Liver (tissue), 9 donors: ENCODE measurements around the gene LILRA1. TPM values are rescaled to one million over a fixed set of nuclear protein-coding genes. Genes with fewer than 3 reads are reported as not detected.

Source experiments
- DNase-seq: peaks from one replicate; pipeline ENCODE4 v3.0.0-alpha.2; 2017; ENCODE audit warnings: low spot score
- H3K27ac ChIP-seq, 2 donors: one replicate each; pipeline ENCODE4 v1.7.0; 2013; ENCODE audit warnings: inconsistent platforms in 2 of 2, low read length in 2 of 2, control low read depth in 1 of 2, low read depth in 1 of 2, mild to moderate bottlenecking in 1 of 2
- H3K27me3 ChIP-seq, 4 donors: one replicate each; pipeline versions ENCODE4 v1.6.1 to v1.7.0; 2013; ENCODE audit warnings: low read length in 3 of 4, inconsistent platforms in 1 of 4, mild to moderate bottlenecking in 1 of 4, moderate library complexity in 1 of 4; ENCODE audit not compliant: control insufficient read depth in 4 of 4, insufficient read depth in 4 of 4
- H3K36me3 ChIP-seq, 4 donors: one replicate each; pipeline versions ENCODE4 v1.6.1 to v1.7.0; 2013; ENCODE audit warnings: low read length in 3 of 4, mild to moderate bottlenecking in 3 of 4, low read depth in 1 of 4, moderate library complexity in 1 of 4; ENCODE audit not compliant: control insufficient read depth in 4 of 4, insufficient read depth in 3 of 4
- H3K4me1 ChIP-seq, 4 donors: one replicate each; pipeline versions ENCODE4 v1.6.1 to v1.7.0; 2013; ENCODE audit warnings: low read length in 3 of 4, mild to moderate bottlenecking in 3 of 4, moderate library complexity in 1 of 4; ENCODE audit not compliant: control insufficient read depth in 4 of 4, insufficient read depth in 4 of 4
- H3K4me3 ChIP-seq, 3 donors: one replicate each; pipeline versions ENCODE4 v1.6.1 to v1.7.0; 2013; ENCODE audit warnings: low read length in 3 of 3, control low read depth in 1 of 3, low read depth in 1 of 3, mild to moderate bottlenecking in 1 of 3
- H3K9ac ChIP-seq, 2 donors: one replicate each; pipeline ENCODE4 v1.7.0; 2013; ENCODE audit warnings: low read length in 2 of 2, mild to moderate bottlenecking in 2 of 2, moderate library complexity in 2 of 2, control low read depth in 1 of 2, low read depth in 1 of 2
- H3K9me3 ChIP-seq, 4 donors: one replicate each; pipeline versions ENCODE4 v1.6.1 to v1.7.0; 2013; ENCODE audit warnings: low read length in 3 of 4; ENCODE audit not compliant: control insufficient read depth in 4 of 4
- FOXA2 ChIP-seq: IDR thresholded peaks from 2 replicates; pipeline ENCODE4 v1.6.1; 2016; ENCODE audit warnings: antibody characterized with exemption
- GABPA ChIP-seq, 2 donors: IDR thresholded peaks in 1 of 2; conservative IDR thresholded peaks in 1 of 2; 2 replicates each; pipeline ENCODE4 v1.6.1; 2016; ENCODE audit warnings: antibody characterized with exemption in 2 of 2, mild to moderate bottlenecking in 1 of 2, moderate library complexity in 1 of 2
- HNF4G ChIP-seq: IDR thresholded peaks from 2 replicates; pipeline ENCODE4 v1.6.1; 2016; ENCODE audit warnings: antibody characterized with exemption
- RAD21 ChIP-seq, 2 donors: IDR thresholded peaks; 2 replicates each; pipeline ENCODE4 v1.6.1; 2016; ENCODE audit warnings: antibody characterized with exemption in 2 of 2, mild to moderate bottlenecking in 2 of 2
- RXRA ChIP-seq, 2 donors: IDR thresholded peaks; 2 replicates each; pipeline ENCODE4 v1.6.1; 2017 to 2018; ENCODE audit warnings: antibody characterized with exemption in 2 of 2, mild to moderate bottlenecking in 1 of 2
- SP1 ChIP-seq: IDR thresholded peaks from 2 replicates; pipeline ENCODE4 v1.6.1; 2018; ENCODE audit warnings: antibody characterized with exemption, mild to moderate bottlenecking
- TAF1 ChIP-seq: conservative IDR thresholded peaks from 2 replicates; pipeline ENCODE4 v1.6.1; 2016; ENCODE audit warnings: antibody characterized with exemption, mild to moderate bottlenecking
- YY1 ChIP-seq: IDR thresholded peaks from 2 replicates; pipeline ENCODE4 v1.6.1; 2016; ENCODE audit warnings: antibody characterized with exemption, mild to moderate bottlenecking
- WGBS: extraction: QIAGEN DNeasy Blood & Tissue Kit; methylation state at CpG from one replicate; pipeline ENCODE4 v1.1.7; 2013; 5-methylcytosine and 5-hydroxymethylcytosine counted together
- polyA plus RNA-seq, 2 donors: library from polyadenylated mRNA; stranded (reverse) in 1 of 2; unstranded in 1 of 2; fragments of 200-250 nt in 1 of 2; fragments of >200 nt in 1 of 2; fragmentation: Nextera tagmentation in 1 of 2; extraction: Ambion mirVana in 1 of 2; gene quantifications; one replicate each; pipeline versions ENCODE4 v1.2.1 to v1.2.3, GENCODE V29; 2013 to 2015
- total RNA-seq, 2 donors: library from RNA; depleted of rRNA; stranded (reverse); fragments of >200 nt; gene quantifications; one replicate each; pipeline ENCODE4 v1.2.3, GENCODE V29; 2014
- TF ChIP-seq, protein P1 (sequence below): IDR thresholded peaks from 2 replicates; pipeline ENCODE4 v1.6.1; 2016; ENCODE audit warnings: antibody characterized with exemption
- TF ChIP-seq, protein P2 (sequence below): IDR thresholded peaks from 2 replicates; pipeline ENCODE4 v1.6.1; 2016; ENCODE audit warnings: antibody characterized with exemption
- TF ChIP-seq, protein P3 (sequence below): IDR thresholded peaks from 2 replicates; pipeline ENCODE4 v1.6.1; 2016; ENCODE audit warnings: antibody characterized with exemption
- TF ChIP-seq, protein P4 (sequence below): IDR thresholded peaks from 2 replicates; pipeline ENCODE4 v1.6.1; 2016; ENCODE audit warnings: antibody characterized with exemption, mild to moderate bottlenecking
- donor health status: healthy.
- donor health status: healthy.
- donor health status: healthy.
- donor health status: healthy.
- donor health status: healthy.

Gene LILRA1
- total and polyA plus RNA-seq, 4 donors = 0.43 to 2.1 (median 1.2) TPM

DNA sequence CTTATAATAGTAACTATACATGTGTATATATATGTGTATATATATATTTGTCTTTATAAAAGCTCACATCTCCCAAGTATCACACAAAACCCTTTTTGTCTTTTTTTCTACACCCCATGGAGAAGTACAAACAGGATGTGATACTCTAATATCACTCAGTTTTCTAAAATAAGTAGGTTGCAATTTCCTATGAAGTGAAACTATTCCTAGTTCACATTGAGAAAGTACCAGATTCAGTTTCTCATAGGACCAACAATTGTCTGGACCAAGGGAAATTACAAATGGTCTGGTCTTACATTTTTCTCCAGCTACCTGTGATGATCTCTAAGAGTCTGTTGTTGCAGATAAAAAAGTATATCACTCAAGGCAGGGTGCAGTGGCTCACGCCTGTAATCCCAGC, 19.0 kb downstream of the LILRA1 start:
- no peak overlapping the region for H3K9ac ChIP-seq
- H3K27me3 ChIP-seq = no peaks in the 10 kb centered on the region
- no peak overlapping the region for H3K4me3 ChIP-seq
- H3K36me3 ChIP-seq = no peaks in the 10 kb centered on the region
- H3K4me1 ChIP-seq = no peaks in the 10 kb centered on the region
- 77% methylated on average over 1 of the region's 1 CpG for WGBS
- no peak for TF ChIP-seq RAD21 (IDR thresholded peaks at IDR 0.05)
- no peak for TF ChIP-seq SP1
- no peak overlapping the region for H3K27ac ChIP-seq
- H3K9me3 ChIP-seq = peaks cover 0 to 5% (median 0%) of the 10 kb centered on the region in 4 donors
- DNase-seq = no peak

DNA sequence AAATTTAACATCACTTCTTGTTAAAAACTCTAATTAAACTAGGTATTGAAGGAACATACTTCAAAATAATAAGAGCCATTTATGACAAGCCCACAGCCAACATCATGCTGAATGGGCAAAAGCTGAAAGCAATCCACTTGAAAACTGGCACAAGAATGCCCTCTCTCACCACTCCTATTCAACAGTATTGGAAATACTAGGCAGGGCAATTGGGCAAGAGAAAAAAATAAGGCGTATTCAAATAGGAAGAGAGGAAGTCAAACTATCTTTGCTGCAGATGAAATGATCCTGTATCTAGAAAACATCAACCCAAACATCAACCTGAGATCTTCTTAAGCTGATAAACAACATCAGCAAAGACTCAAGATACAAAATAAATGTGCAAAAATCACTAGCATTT, 21.3 kb downstream of the LILRA1 start:
- Histone ChIP-seq H3K4me1 (no peaks in the 10 kb centered on the region), H3K4me3 (no peak overlapping the region), H3K27me3 (no peaks in the 10 kb centered on the region), H3K27ac (no peak overlapping the region), H3K9me3 (peaks cover 0 to 5% (median 0%) of the 10 kb centered on the region in 4 donors), H3K36me3 (no peaks in the 10 kb centered on the region), H3K9ac (no peak overlapping the region)
- TF ChIP-seq, protein P1, sequence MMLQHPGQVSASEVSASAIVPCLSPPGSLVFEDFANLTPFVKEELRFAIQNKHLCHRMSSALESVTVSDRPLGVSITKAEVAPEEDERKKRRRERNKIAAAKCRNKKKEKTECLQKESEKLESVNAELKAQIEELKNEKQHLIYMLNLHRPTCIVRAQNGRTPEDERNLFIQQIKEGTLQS = no peak
- TF ChIP-seq RAD21 (IDR thresholded peaks at IDR 0.05) = no peak
- TF ChIP-seq, protein P2, sequence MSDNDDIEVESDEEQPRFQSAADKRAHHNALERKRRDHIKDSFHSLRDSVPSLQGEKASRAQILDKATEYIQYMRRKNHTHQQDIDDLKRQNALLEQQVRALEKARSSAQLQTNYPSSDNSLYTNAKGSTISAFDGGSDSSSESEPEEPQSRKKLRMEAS = no peak
- 84% methylated on average over 1 of the region's 1 CpG for WGBS
- DNase-seq = no peak

DNA sequence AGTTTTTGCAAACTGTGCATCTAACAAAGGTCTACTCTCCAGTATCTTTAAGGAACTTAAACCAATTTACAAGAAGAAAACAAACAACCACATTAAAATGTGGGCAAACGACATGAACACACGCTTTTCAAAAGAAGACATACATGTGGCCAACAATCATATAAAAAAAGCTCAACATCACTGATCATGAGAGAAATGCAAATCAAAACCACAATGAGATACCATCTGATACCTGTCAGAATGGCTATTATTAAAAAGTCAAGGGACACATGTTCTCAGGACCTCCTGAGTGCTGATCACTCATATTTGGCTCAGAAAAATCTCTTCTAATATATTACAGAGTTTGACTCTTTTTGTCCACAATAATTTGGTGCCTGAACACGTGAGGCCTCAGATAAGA, 22.6 kb downstream of the LILRA1 start:
- DNase-seq = no peak
- Histone ChIP-seq H3K36me3 (no peaks in the 10 kb centered on the region), H3K27me3 (no peaks in the 10 kb centered on the region), H3K27ac (no peak overlapping the region), H3K9me3 (peaks cover 0 to 4% (median 0%) of the 10 kb centered on the region in 4 donors), H3K4me3 (no peak overlapping the region), H3K4me1 (no peaks in the 10 kb centered on the region), H3K9ac (no peak overlapping the region)
- 54% methylated on average over 3 of the region's 3 CpGs for whole genome bisulfite sequencing
- no peak for TF ChIP-seq GABPA (IDR thresholded peaks at IDR 0.05 in 1 of 2, conservative IDR thresholded peaks at IDR 0.05 in 1 of 2)
- TF ChIP-seq, protein P1 = no peak
- TF ChIP-seq, protein P2 = no peak
- TF ChIP-seq, protein P3, sequence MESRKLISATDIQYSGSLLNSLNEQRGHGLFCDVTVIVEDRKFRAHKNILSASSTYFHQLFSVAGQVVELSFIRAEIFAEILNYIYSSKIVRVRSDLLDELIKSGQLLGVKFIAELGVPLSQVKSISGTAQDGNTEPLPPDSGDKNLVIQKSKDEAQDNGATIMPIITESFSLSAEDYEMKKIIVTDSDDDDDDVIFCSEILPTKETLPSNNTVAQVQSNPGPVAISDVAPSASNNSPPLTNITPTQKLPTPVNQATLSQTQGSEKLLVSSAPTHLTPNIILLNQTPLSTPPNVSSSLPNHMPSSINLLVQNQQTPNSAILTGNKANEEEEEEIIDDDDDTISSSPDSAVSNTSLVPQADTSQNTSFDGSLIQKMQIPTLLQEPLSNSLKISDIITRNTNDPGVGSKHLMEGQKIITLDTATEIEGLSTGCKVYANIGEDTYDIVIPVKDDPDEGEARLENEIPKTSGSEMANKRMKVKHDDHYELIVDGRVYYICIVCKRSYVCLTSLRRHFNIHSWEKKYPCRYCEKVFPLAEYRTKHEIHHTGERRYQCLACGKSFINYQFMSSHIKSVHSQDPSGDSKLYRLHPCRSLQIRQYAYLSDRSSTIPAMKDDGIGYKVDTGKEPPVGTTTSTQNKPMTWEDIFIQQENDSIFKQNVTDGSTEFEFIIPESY = no peak
- TF ChIP-seq HNF4G = no peak
- no peak for TF ChIP-seq FOXA2
- no peak for TF ChIP-seq TAF1
- TF ChIP-seq, protein P4, sequence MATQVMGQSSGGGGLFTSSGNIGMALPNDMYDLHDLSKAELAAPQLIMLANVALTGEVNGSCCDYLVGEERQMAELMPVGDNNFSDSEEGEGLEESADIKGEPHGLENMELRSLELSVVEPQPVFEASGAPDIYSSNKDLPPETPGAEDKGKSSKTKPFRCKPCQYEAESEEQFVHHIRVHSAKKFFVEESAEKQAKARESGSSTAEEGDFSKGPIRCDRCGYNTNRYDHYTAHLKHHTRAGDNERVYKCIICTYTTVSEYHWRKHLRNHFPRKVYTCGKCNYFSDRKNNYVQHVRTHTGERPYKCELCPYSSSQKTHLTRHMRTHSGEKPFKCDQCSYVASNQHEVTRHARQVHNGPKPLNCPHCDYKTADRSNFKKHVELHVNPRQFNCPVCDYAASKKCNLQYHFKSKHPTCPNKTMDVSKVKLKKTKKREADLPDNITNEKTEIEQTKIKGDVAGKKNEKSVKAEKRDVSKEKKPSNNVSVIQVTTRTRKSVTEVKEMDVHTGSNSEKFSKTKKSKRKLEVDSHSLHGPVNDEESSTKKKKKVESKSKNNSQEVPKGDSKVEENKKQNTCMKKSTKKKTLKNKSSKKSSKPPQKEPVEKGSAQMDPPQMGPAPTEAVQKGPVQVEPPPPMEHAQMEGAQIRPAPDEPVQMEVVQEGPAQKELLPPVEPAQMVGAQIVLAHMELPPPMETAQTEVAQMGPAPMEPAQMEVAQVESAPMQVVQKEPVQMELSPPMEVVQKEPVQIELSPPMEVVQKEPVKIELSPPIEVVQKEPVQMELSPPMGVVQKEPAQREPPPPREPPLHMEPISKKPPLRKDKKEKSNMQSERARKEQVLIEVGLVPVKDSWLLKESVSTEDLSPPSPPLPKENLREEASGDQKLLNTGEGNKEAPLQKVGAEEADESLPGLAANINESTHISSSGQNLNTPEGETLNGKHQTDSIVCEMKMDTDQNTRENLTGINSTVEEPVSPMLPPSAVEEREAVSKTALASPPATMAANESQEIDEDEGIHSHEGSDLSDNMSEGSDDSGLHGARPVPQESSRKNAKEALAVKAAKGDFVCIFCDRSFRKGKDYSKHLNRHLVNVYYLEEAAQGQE = no peak
- TF ChIP-seq YY1 = no peak
- TF ChIP-seq RXRA (IDR thresholded peaks at IDR 0.05) = no peak
